ENCODE data around the gene NRSN1.

- no peak for TF ChIP-seq CTCF (IDR thresholded peaks at IDR 0.05; ENCODE audit: insufficient read depth, low read length)
- TF ChIP-seq GABPA (IDR thresholded peaks at IDR 0.05; ENCODE audit: low read depth), result no peak
- TF ChIP-seq REST (IDR thresholded peaks at IDR 0.05; ENCODE audit: insufficient replicate concordance, low read depth), result no peak
Observed at GRCh38 chr6:24139639-24140038, 13.6 kb downstream of the NRSN1 start.
